Neural progenitor cell (in vitro differentiated cells): Measurements from ENCODE around the gene RFX5. TPM values are rescaled to one million over a fixed set of nuclear protein-coding genes. Genes with fewer than 3 reads are reported as not detected.
A peak's percentile ranks its signal among the peaks of the same experiment; 100 is the strongest.

Source experiments
- DNase-seq: peaks from one replicate; pipeline ENCODE4 v3.0.0-alpha.2; 2016; ENCODE audit warnings: low spot score
- H2AFZ ChIP-seq: fragments of 200-600 bp; sonication (generic); replicated peaks from 2 replicates; pipeline ENCODE4 v1.6.1; 2016; ENCODE audit warnings: antibody characterized with exemption
- H3F3A ChIP-seq: fragments of 200-600 bp; sonication (generic); 2 replicates; pipeline ENCODE4 v1.6.1; 2016; ENCODE audit warnings: antibody characterized with exemption, low read depth
- H3K27ac ChIP-seq: fragments of 200-600 bp; sonication (generic); 2 replicates; pipeline ENCODE4 v1.5.1; 2016; ENCODE audit warnings: mild to moderate bottlenecking
- H3K27me3 ChIP-seq: fragments of 200-600 bp; sonication (generic); 2 replicates; pipeline ENCODE4 v1.6.1; 2016; ENCODE audit warnings: mild to moderate bottlenecking, moderate library complexity
- H3K36me3 ChIP-seq: fragments of 200-600 bp; sonication (generic); 2 replicates; pipeline ENCODE4 v1.5.1; 2016
- H3K4me1 ChIP-seq: fragments of 200-600 bp; sonication (generic); 2 replicates; pipeline ENCODE4 v1.6.1; 2016; ENCODE audit warnings: mixed run types
- H3K4me2 ChIP-seq: fragments of 200-600 bp; sonication (generic); 2 replicates; pipeline ENCODE4 v1.6.1; 2016
- H3K4me3 ChIP-seq: fragments of 200-600 bp; sonication (generic); 2 replicates; pipeline ENCODE4 v1.5.1; 2016
- H3K79me2 ChIP-seq: fragments of 200-600 bp; sonication (generic); 2 replicates; pipeline ENCODE4 v1.6.1; 2016; ENCODE audit warnings: low read depth
- H3K9ac ChIP-seq: fragments of 200-600 bp; sonication (generic); 2 replicates; pipeline ENCODE4 v1.6.1; 2016
- H3K9me3 ChIP-seq: fragments of 200-600 bp; sonication (generic); 2 replicates; pipeline ENCODE4 v1.5.1; 2016; ENCODE audit warnings: low read depth
- H4K20me1 ChIP-seq: fragments of 200-600 bp; sonication (generic); 2 replicates; pipeline ENCODE4 v1.6.1; 2016; ENCODE audit warnings: low read depth
- H3K27ac Mint-ChIP-seq: 3 replicates; pipeline ENCODE4 v1.8.0; 2021; ENCODE audit warnings: mixed read lengths
- H3K27me3 Mint-ChIP-seq: 2 replicates; pipeline ENCODE4 v1.8.0; 2022; ENCODE audit warnings: low read depth, mild to moderate bottlenecking, inconsistent platforms, moderate library complexity, mixed read lengths; ENCODE audit not compliant: insufficient read depth
- H3K36me3 Mint-ChIP-seq: 3 replicates; pipeline ENCODE4 v1.8.0; 2021; ENCODE audit warnings: mixed read lengths
- H3K4me1 Mint-ChIP-seq: 3 replicates; pipeline ENCODE4 v1.8.0; 2021; ENCODE audit warnings: mixed read lengths
- H3K4me3 Mint-ChIP-seq: 3 replicates; pipeline ENCODE4 v1.8.0; 2021; ENCODE audit warnings: mild to moderate bottlenecking, moderate library complexity, mixed read lengths
- H3K9me3 Mint-ChIP-seq: 3 replicates; pipeline ENCODE4 v1.8.0; 2020; ENCODE audit warnings: mixed read lengths
- EZH2 ChIP-seq: fragments of 200-600 bp; sonication (generic); IDR thresholded peaks from 2 replicates; pipeline ENCODE4 v1.6.1; 2017; ENCODE audit warnings: antibody characterized with exemption, mild to moderate bottlenecking, moderate library complexity
- EZH2phosphoT487 ChIP-seq: fragments of 200-600 bp; sonication (generic); IDR thresholded peaks from 2 replicates; pipeline ENCODE4 v1.6.1; 2017; ENCODE audit warnings: antibody characterized with exemption
- total RNA-seq: library from RNA; depleted of rRNA; stranded (reverse); fragments of >200 nt; gene quantifications from 2 replicates; pipeline ENCODE4 v1.2.3, GENCODE V29; 2015; ENCODE audit warnings: low replicate concordance
- TF ChIP-seq, protein P1 (sequence below): fragments of 200-600 bp; sonication (generic); IDR thresholded peaks from 2 replicates; pipeline ENCODE4 v1.5.1; 2017; ENCODE audit warnings: antibody characterized with exemption, mild to moderate bottlenecking

The RFX5 gene
- total RNA-seq, 1 donor from 2014 or later, result 87.5 TPM

DNA sequence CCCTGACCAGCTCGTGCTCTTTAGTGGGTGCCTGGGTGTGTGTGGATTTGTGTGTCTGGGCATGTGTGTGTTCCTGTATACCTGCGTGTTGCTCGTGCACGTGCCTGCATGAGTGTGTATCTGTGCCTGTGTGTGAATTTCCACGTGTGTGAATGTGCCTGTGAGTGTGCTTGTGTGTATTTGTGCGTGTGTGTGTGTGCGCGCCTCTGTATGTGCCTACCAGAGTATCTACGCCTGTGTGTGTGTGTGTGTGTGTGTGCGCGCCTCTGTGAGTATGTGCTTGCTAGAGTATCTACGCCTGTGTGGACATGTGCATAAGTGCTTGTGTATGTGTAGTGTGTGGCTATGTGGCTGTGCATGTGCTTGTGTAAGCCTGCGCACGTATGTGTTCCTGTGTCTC lies 26.1 kb upstream of the RFX5 start:
- peaks cover 2% of the 10 kb centered on the region for H3K27me3 Mint-ChIP-seq
- no peaks in the 10 kb centered on the region for H3K9me3 Mint-ChIP-seq
- H3K9ac ChIP-seq, result no peak overlapping the region
- peak overlapping the region; percentile 67 for H3K27ac Mint-ChIP-seq
- H3K4me3 Mint-ChIP-seq, result peak overlapping the region; percentile 34
- H3K9me3 ChIP-seq, result no peaks in the 10 kb centered on the region
- no peak overlapping the region for H3K27ac ChIP-seq
- peak overlapping the region; percentile 76 for H3K4me2 ChIP-seq
- no peak overlapping the region for H3K4me3 ChIP-seq
- no peaks in the 10 kb centered on the region for H3K79me2 ChIP-seq
- no peaks in the 10 kb centered on the region for H4K20me1 ChIP-seq
- no peaks in the 10 kb centered on the region for H3K27me3 ChIP-seq
- peaks cover 2% of the 10 kb centered on the region for H3K36me3 Mint-ChIP-seq
- peaks cover 43% of the 10 kb centered on the region for H3K4me1 Mint-ChIP-seq
- H3F3A ChIP-seq, result no peaks in the 10 kb centered on the region
- no peak for DNase-seq
- H2AFZ ChIP-seq, result peak overlapping the region; percentile 42
- TF ChIP-seq EZH2 (no peak), EZH2phosphoT487 (no peak)
- TF ChIP-seq, protein P1, sequence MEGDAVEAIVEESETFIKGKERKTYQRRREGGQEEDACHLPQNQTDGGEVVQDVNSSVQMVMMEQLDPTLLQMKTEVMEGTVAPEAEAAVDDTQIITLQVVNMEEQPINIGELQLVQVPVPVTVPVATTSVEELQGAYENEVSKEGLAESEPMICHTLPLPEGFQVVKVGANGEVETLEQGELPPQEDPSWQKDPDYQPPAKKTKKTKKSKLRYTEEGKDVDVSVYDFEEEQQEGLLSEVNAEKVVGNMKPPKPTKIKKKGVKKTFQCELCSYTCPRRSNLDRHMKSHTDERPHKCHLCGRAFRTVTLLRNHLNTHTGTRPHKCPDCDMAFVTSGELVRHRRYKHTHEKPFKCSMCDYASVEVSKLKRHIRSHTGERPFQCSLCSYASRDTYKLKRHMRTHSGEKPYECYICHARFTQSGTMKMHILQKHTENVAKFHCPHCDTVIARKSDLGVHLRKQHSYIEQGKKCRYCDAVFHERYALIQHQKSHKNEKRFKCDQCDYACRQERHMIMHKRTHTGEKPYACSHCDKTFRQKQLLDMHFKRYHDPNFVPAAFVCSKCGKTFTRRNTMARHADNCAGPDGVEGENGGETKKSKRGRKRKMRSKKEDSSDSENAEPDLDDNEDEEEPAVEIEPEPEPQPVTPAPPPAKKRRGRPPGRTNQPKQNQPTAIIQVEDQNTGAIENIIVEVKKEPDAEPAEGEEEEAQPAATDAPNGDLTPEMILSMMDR, result no peak
- peaks cover 26% of the 10 kb centered on the region for H3K4me1 ChIP-seq
- H3K36me3 ChIP-seq, result no peaks in the 10 kb centered on the region

DNA sequence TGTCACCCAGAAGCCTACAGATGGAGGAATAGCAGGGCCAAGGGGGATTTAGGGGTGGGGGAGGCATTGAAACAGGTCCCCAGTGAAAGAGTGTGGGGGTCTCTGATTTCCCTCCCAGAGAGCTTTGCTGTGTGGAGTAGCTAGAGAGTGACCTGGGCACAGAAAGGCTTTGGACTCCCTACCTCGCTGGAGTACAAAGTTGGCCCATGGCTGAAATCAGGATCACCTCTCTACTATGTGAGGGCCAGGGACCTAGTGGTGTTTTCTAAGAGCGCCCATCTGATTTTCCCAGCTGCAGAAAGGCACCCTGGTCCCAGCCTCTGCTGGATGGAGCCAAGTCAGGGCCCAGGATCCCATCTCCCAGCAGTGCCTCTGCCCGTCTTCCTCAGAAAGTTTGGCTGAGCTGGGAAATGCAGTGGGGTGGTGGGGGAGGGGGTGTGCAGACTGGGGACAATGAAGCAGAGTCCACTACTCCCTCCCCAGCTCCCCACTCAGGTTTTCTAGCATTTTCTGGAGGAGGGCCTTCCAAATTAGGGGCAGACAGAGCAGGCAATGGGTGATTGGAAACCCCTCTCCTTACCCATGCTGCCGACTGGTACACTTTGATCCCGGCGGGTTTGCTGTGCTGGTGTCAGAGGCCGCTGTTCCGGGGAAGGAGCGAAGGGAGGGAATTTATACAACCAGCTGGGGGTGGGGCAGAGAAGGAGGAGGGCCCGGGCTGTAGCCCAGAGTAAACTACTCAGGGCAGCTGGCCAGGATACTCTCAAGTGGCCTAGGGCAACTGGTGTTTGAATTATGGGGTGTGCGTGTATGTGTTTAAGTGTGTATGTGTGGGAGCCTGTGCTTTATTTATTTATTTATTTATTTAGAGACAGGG lies 25.2 kb upstream of the RFX5 start, which contains the start of gene SELENBP1:
Gene SELENBP1, minus strand, starts transcription at position 648 of the 877 bp plus-strand sequence. Its CDS starts 64 bp downstream, at position 584.
- Mint-ChIP-seq H3K27ac (peak within 1 kb of the TSS; percentile 97), H3K4me3 (peak within 1 kb of the TSS; percentile 82), H3K27me3 (peaks cover 2% of the 10 kb centered on the region), H3K9me3 (no peaks in the 10 kb centered on the region), H3K36me3 (peaks cover 2% of the 10 kb centered on the region), H3K4me1 (peaks cover 43% of the 10 kb centered on the region)
- Histone ChIP-seq H3K27me3 (no peaks in the 10 kb centered on the region), H3K9me3 (no peaks in the 10 kb centered on the region), H3K4me1 (peaks cover 26% of the 10 kb centered on the region), H3K36me3 (no peaks in the 10 kb centered on the region), H4K20me1 (no peaks in the 10 kb centered on the region), H3K9ac (peak within 1 kb of the TSS; percentile 7), H3K27ac (no peak within 1 kb of the TSS), H3K79me2 (no peaks in the 10 kb centered on the region), H3F3A (no peaks in the 10 kb centered on the region), H3K4me3 (peak within 1 kb of the TSS; percentile 46), H3K4me2 (peak within 1 kb of the TSS; percentile 76), H2AFZ (peak within 1 kb of the TSS; percentile 67)
- DNase-seq, result peak; percentile 77
- no peak for TF ChIP-seq EZH2phosphoT487

DNA sequence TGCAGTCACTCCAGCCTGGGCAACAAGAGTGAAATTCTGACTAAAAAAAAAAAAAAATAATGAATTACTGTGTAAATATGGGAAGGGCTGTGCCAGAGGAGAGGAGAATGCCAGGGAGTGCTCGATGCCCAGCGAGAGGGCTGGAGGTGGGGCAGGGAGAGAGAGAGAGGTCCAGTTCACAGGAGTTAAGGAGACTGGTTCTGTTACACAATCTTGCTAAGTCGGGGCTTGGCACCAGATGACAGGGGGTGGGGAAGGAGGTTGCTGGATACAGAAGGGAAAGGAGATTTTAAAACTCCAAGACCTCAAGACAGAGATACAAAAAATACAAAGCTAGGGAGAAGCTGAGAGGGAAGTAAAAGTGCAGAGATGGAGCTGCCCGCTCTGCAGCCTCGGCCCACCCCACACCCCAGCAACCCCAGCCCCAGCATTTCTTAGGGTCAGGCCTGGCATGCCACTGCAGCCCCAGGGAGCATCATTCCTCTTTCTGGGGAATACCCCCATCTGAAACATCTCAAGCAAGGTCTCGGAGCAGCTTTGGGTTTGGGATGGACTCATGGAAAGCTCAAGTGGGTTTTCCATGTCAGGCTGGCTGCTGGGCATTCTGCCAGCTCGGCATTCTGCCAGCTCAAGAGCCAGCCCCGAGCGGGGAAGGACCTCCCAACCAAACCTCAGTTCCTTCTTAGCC lies 24.5 kb upstream of the RFX5 start:
- no peak for TF ChIP-seq EZH2
- no peak for TF ChIP-seq EZH2phosphoT487
- TF ChIP-seq, protein P1, result no peak
- no peaks in the 10 kb centered on the region for H3K9me3 Mint-ChIP-seq
- no peaks in the 10 kb centered on the region for H3K36me3 ChIP-seq
- H3K27me3 ChIP-seq, result no peaks in the 10 kb centered on the region
- H3K4me1 ChIP-seq, result peaks cover 26% of the 10 kb centered on the region
- no peaks in the 10 kb centered on the region for H4K20me1 ChIP-seq
- no peak overlapping the region for H3K9ac ChIP-seq
- H3K9me3 ChIP-seq, result no peaks in the 10 kb centered on the region
- DNase-seq, result no peak
- H3K36me3 Mint-ChIP-seq, result peaks cover 2% of the 10 kb centered on the region
- peak overlapping the region; percentile 46 for H3K4me3 ChIP-seq
- H3K4me2 ChIP-seq, result peak overlapping the region; percentile 76
- H3K4me3 Mint-ChIP-seq, result peak overlapping the region; percentile 82
- no peak overlapping the region for H2AFZ ChIP-seq
- no peaks in the 10 kb centered on the region for H3F3A ChIP-seq
- H3K79me2 ChIP-seq, result no peaks in the 10 kb centered on the region
- peaks cover 43% of the 10 kb centered on the region for H3K4me1 Mint-ChIP-seq
- peak overlapping the region; percentile 33 for H3K27ac Mint-ChIP-seq
- H3K27ac ChIP-seq, result no peak overlapping the region
- peaks cover 2% of the 10 kb centered on the region for H3K27me3 Mint-ChIP-seq
